ENCODE measurements around the gene GAN. TPM values are rescaled to one million over a fixed set of nuclear protein-coding genes. Genes with fewer than 3 reads are reported as not detected.

The GAN gene
- total and polyA plus RNA-seq, 2 donors (not counting 1 experiment from before 2014, with no cell fraction given) = 0.79 to 6.9 TPM

DNA sequence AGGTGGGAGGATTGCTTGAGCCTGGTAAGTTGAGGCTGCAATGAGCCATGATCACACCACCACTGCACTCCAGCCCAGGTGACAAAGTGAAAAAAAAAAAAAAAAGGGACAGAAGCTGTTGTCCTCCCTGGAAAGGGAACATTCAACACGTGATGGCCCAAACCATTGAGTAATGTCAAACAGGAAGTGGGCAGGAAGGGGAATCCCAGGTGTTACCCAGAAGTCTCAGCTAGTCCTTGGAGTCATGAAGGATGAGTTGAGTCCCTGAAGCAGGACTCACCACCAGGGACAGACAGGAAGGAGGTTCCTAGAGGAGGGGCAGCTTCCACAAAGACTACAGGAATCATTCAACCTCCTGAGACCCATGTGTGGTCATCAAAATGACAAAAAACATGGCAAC lies 110.0 kb downstream of the GAN start:
- Mint-ChIP-seq H3K4me3 (no peak overlapping the region), H3K9me3 (ENCODE audit: insufficient read depth) (no peaks in the 10 kb centered on the region), H3K27me3 (no peaks in the 10 kb centered on the region), H3K4me1 (peaks cover 35% of the 10 kb centered on the region), H3K27ac (peak overlapping the region; percentile 56)
- H3K27ac ChIP-seq (ENCODE audit: low read length in 2 of 2) = no peak overlapping the region
- peaks cover 11 to 24% of the 10 kb centered on the region in 2 donors for H3K4me1 ChIP-seq (ENCODE audit: control insufficient read depth in 2 of 2, insufficient read depth in 2 of 2, low read length in 2 of 2)
- CTCF ChIA-PET = interaction anchor here (0.7 to 1.7 kb wide), 3 partner anchors 8 to 196 kb away, joined by 3 to 6 read pairs (median 4); no protein-coding TSS in a partner anchor
- 0% methylated on average over 1 of the region's 1 CpG for WGBS (ENCODE audit: insufficient coverage)
- intact Hi-C loops (cut with micrococcal nuclease) = loop anchor here (5.0 kb wide), 1 partner anchor 188 kb away; no protein-coding TSS in a partner anchor
- no peaks in the 10 kb centered on the region for H3K36me3 ChIP-seq (replicated peaks in 1 of 2; ENCODE audit: control extremely low read depth in 1 of 2, control insufficient read depth in 1 of 2, extremely low read depth in 1 of 2, insufficient read depth in 2 of 2, low read length in 1 of 2)
- ATAC-seq (ENCODE audit: low read depth) = peak; percentile 64
- H3K9ac ChIP-seq (ENCODE audit: low read length) = no peak overlapping the region
- H3K4me2 ChIP-seq (replicated peaks; ENCODE audit: low read depth, low read length, poor library complexity, severe bottlenecking) = peak overlapping the region; percentile 27
- no peak overlapping the region for H3K4me3 ChIP-seq (ENCODE audit: control extremely low read depth in 1 of 5, extremely low read depth in 1 of 5, insufficient read depth in 1 of 5, low read depth in 2 of 5, low read length in 4 of 5)
- H4K20me1 ChIP-seq (ENCODE audit: control insufficient read depth, insufficient read depth, low read length, poor library complexity, severe bottlenecking) = no peaks in the 10 kb centered on the region
- TF ChIP-seq EZH2 (IDR thresholded peaks at IDR 0.05; ENCODE audit: borderline replicate concordance, insufficient read depth, low read depth, low read length, poor library complexity, severe bottlenecking) (no peak), CTCF (IDR thresholded peaks at IDR 0.05) (no peak)
- POLR2A ChIA-PET = no interaction called here
- no peak overlapping the region for H2AFZ ChIP-seq (ENCODE audit: insufficient read depth, low read depth, low read length, poor library complexity, severe bottlenecking)
- peaks cover 0 to 4% (median 0%) of the 10 kb centered on the region in 3 donors for H3K9me3 ChIP-seq (ENCODE audit: control extremely low read depth in 1 of 3, control insufficient read depth in 2 of 3, insufficient read depth in 1 of 3, low read length in 2 of 3)
- no peaks in the 10 kb centered on the region for H3K27me3 ChIP-seq (replicated peaks in 1 of 4; ENCODE audit: control extremely low read depth in 1 of 4, control insufficient read depth in 3 of 4, insufficient read depth in 4 of 4, low read length in 3 of 4)
- no peaks in the 10 kb centered on the region for H3K79me2 ChIP-seq (ENCODE audit: control insufficient read depth, insufficient read depth, low read length)
- DNase-seq = peak; percentile 56

GRCh38 chr16:81427219-81427618 lies 112.5 kb downstream of the GAN start:
- no peaks in the 10 kb centered on the region for H4K20me1 ChIP-seq (ENCODE audit: control insufficient read depth, insufficient read depth, low read length, poor library complexity, severe bottlenecking)
- TF ChIP-seq EZH2 (IDR thresholded peaks at IDR 0.05; ENCODE audit: borderline replicate concordance, insufficient read depth, low read depth, low read length, poor library complexity, severe bottlenecking) = no peak
- no peak for TF ChIP-seq CTCF (IDR thresholded peaks at IDR 0.05)
- peaks cover 11 to 14% of the 10 kb centered on the region in 2 donors for H3K4me1 ChIP-seq (ENCODE audit: control insufficient read depth in 2 of 2, insufficient read depth in 2 of 2, low read length in 2 of 2)
- H3K9me3 ChIP-seq (ENCODE audit: control extremely low read depth in 1 of 3, control insufficient read depth in 2 of 3, insufficient read depth in 1 of 3, low read length in 2 of 3) = peaks cover 0 to under 1% (median 0%) of the 10 kb centered on the region in 3 donors
- Mint-ChIP-seq H3K4me1 (peaks cover 28% of the 10 kb centered on the region), H3K9me3 (ENCODE audit: insufficient read depth) (no peaks in the 10 kb centered on the region), H3K27ac (peak overlapping the region; percentile 72), H3K27me3 (no peaks in the 10 kb centered on the region), H3K4me3 (no peak overlapping the region)
- POLR2A ChIA-PET = interaction anchor here (0.5 kb wide), 1 partner anchor 13 kb away, joined by 8 read pairs; no protein-coding TSS in a partner anchor
- CTCF ChIA-PET = interaction anchor here (0.9 to 4.4 kb wide), 3 partner anchors 20 to 194 kb away, joined by 3 to 18 read pairs (median 4); no protein-coding TSS in a partner anchor
- H2AFZ ChIP-seq (ENCODE audit: insufficient read depth, low read depth, low read length, poor library complexity, severe bottlenecking) = no peak overlapping the region
- H3K27ac ChIP-seq (ENCODE audit: low read length in 2 of 2) = no peak overlapping the region
- no peak overlapping the region for H3K9ac ChIP-seq (ENCODE audit: low read length)
- 68% methylated on average over 5 of the region's 6 CpGs for WGBS (ENCODE audit: insufficient coverage)
- no peak for DNase-seq
- H3K27me3 ChIP-seq (replicated peaks in 1 of 4; ENCODE audit: control extremely low read depth in 1 of 4, control insufficient read depth in 3 of 4, insufficient read depth in 4 of 4, low read length in 3 of 4) = no peaks in the 10 kb centered on the region
- intact Hi-C loops (cut with micrococcal nuclease) = loop anchor here (5.0 kb wide), 1 partner anchor 185 kb away; no protein-coding TSS in a partner anchor
- H3K4me3 ChIP-seq (ENCODE audit: control extremely low read depth in 1 of 5, extremely low read depth in 1 of 5, insufficient read depth in 1 of 5, low read depth in 2 of 5, low read length in 4 of 5) = no peak overlapping the region
- no peak overlapping the region for H3K4me2 ChIP-seq (replicated peaks; ENCODE audit: low read depth, low read length, poor library complexity, severe bottlenecking)
- no peak for ATAC-seq (ENCODE audit: low read depth)
- H3K36me3 ChIP-seq (replicated peaks in 1 of 2; ENCODE audit: control extremely low read depth in 1 of 2, control insufficient read depth in 1 of 2, extremely low read depth in 1 of 2, insufficient read depth in 2 of 2, low read length in 1 of 2) = no peaks in the 10 kb centered on the region
- no peaks in the 10 kb centered on the region for H3K79me2 ChIP-seq (ENCODE audit: control insufficient read depth, insufficient read depth, low read length)
